Mesothelial cell of epicardium (in vitro differentiated cells): ENCODE measurements around the gene SRRM3. TPM values are rescaled to one million over a fixed set of nuclear protein-coding genes. Genes with fewer than 3 reads are reported as not detected.

Experiments used
- DNase-seq, 2 experiments: peaks; one replicate each; pipeline ENCODE4 v3.0.0; 2021; ENCODE audit warnings: low spot score in 2 of 2; ENCODE audit not compliant: unreplicated experiment in 2 of 2
- H3K27ac Mint-ChIP-seq: 2 replicates; pipeline ENCODE4 v1.8.0; 2021; ENCODE audit warnings: mixed read lengths
- H3K27me3 Mint-ChIP-seq: 2 replicates; pipeline ENCODE4 v1.8.0; 2021; ENCODE audit warnings: low read depth, mixed read lengths
- H3K36me3 Mint-ChIP-seq: 2 replicates; pipeline ENCODE4 v1.8.0; 2021; ENCODE audit warnings: mixed read lengths
- H3K4me1 Mint-ChIP-seq: 2 replicates; pipeline ENCODE4 v1.8.0; 2021; ENCODE audit warnings: mixed read lengths
- H3K4me3 Mint-ChIP-seq: 2 replicates; pipeline ENCODE4 v1.8.0; 2021; ENCODE audit warnings: mild to moderate bottlenecking, moderate library complexity, mixed read lengths
- H3K9me3 Mint-ChIP-seq: 2 replicates; pipeline ENCODE4 v1.8.0; 2021; ENCODE audit warnings: mixed read lengths
- total RNA-seq: library from RNA; stranded (reverse); gene quantifications from 3 replicates; pipeline ENCODE4 v1.2.1, GENCODE V29; 2021
- TF ChIP-seq, protein P1 (sequence below): fragments of 200-600 bp; sonication (generic); IDR thresholded peaks from one replicate; pipeline ENCODE4 v1.5.0; 2021; ENCODE audit warnings: antibody characterized with exemption; ENCODE audit not compliant: unreplicated experiment

SRRM3 gene
- total RNA-seq, 1 donor from 2014 or later, result 6.9 TPM

DNA sequence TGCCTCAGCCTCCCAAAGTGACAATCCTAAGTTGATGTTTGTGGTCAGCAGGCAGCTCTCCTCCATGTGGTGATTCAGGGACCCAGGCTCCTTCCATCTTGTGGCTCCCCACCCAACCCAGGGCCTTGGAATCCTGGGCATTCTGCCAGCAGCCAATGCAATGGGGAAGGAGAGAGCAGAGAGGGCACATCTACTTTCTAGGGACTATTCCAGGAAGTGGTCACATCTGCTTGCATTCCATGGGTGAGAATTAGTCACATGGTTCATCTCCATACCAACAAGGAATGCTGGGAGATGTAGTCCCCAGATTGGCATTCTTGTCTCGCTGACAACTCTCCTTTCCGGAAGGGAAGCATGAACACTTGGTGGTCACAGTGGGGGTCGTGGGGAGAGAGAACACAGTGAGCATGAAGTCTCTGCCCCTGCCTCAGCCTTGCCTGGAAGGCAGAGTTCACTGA is 9.9 kb upstream of the SRRM3 start:
- H3K36me3 Mint-ChIP-seq, result no peaks in the 10 kb centered on the region
- peaks cover 2% of the 10 kb centered on the region for H3K9me3 Mint-ChIP-seq
- H3K27ac Mint-ChIP-seq, result no peak overlapping the region
- TF ChIP-seq, protein P1, sequence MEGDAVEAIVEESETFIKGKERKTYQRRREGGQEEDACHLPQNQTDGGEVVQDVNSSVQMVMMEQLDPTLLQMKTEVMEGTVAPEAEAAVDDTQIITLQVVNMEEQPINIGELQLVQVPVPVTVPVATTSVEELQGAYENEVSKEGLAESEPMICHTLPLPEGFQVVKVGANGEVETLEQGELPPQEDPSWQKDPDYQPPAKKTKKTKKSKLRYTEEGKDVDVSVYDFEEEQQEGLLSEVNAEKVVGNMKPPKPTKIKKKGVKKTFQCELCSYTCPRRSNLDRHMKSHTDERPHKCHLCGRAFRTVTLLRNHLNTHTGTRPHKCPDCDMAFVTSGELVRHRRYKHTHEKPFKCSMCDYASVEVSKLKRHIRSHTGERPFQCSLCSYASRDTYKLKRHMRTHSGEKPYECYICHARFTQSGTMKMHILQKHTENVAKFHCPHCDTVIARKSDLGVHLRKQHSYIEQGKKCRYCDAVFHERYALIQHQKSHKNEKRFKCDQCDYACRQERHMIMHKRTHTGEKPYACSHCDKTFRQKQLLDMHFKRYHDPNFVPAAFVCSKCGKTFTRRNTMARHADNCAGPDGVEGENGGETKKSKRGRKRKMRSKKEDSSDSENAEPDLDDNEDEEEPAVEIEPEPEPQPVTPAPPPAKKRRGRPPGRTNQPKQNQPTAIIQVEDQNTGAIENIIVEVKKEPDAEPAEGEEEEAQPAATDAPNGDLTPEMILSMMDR, result no peak
- no peak for DNase-seq
- H3K4me3 Mint-ChIP-seq, result no peak overlapping the region
- H3K4me1 Mint-ChIP-seq, result no peaks in the 10 kb centered on the region
- H3K27me3 Mint-ChIP-seq, result no peaks in the 10 kb centered on the region

- H3K27me3 Mint-ChIP-seq, result no peaks in the 10 kb centered on the region
- no peak overlapping the region for H3K27ac Mint-ChIP-seq
- H3K36me3 Mint-ChIP-seq, result no peaks in the 10 kb centered on the region
- peaks cover 2% of the 10 kb centered on the region for H3K9me3 Mint-ChIP-seq
- no peaks in the 10 kb centered on the region for H3K4me1 Mint-ChIP-seq
- no peak for DNase-seq
- no peak overlapping the region for H3K4me3 Mint-ChIP-seq
- TF ChIP-seq, protein P1, result no peak
Measured at GRCh38 chr7:76193466-76193865, 8.2 kb upstream of the SRRM3 start.

DNA sequence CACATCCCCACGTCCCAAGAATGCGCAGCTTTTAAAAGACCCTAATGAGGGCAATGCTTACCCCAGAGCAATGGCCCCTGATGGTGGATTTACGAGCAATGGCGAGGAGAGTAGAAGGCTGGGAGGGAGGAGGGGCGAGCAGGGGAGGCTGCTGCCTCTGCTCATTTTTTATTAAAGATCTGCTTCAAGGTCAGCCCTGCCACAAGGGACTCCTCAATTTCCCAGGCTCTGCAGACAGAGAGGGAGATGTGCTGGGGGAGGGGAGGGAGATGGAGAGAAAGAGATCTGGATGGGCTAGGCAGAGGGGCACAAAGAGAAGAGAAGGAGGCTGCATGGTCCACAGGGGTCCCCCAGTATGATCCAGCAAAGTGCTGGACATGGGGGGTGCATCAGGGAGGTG is 7.8 kb upstream of the SRRM3 start:
- H3K27me3 Mint-ChIP-seq, result no peaks in the 10 kb centered on the region
- H3K4me3 Mint-ChIP-seq, result no peak overlapping the region
- TF ChIP-seq, protein P1, result no peak
- H3K4me1 Mint-ChIP-seq, result no peaks in the 10 kb centered on the region
- no peaks in the 10 kb centered on the region for H3K36me3 Mint-ChIP-seq
- no peak overlapping the region for H3K27ac Mint-ChIP-seq
- DNase-seq, result no peak
- H3K9me3 Mint-ChIP-seq, result peaks cover 2% of the 10 kb centered on the region

- DNase-seq, result no peak
- H3K27ac Mint-ChIP-seq, result no peak overlapping the region
- H3K36me3 Mint-ChIP-seq, result no peaks in the 10 kb centered on the region
- TF ChIP-seq, protein P1, result no peak
- no peaks in the 10 kb centered on the region for H3K27me3 Mint-ChIP-seq
- no peaks in the 10 kb centered on the region for H3K4me1 Mint-ChIP-seq
- H3K9me3 Mint-ChIP-seq, result peaks cover 1% of the 10 kb centered on the region
- H3K4me3 Mint-ChIP-seq, result no peak overlapping the region
Measured at GRCh38 chr7:76196786-76197185, 4.9 kb upstream of the SRRM3 start.

DNA sequence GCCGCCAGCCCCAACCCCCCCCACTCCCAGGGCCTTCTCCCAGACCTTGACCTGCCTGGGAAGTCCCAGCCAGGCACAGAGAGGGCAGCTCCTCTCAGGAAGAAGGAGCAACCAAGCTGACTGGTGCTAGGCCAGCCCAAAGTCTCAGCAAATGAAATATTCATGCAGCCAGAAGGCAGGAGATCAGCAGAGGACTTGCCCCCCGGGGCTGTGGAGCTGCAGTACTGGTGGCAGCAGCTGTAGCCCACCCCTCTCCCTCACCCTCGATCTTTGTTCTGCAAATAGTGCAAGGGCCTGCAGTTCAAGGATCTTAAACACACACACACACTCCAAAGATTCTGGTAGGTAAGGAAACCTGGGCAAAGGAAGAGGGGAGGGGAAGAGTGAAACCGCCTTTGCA is 3.5 kb upstream of the SRRM3 start:
- DNase-seq, result no peak
- TF ChIP-seq, protein P1, result no peak
- Mint-ChIP-seq H3K4me3 (no peak overlapping the region), H3K4me1 (peaks cover 2% of the 10 kb centered on the region), H3K27me3 (peaks cover 1% of the 10 kb centered on the region), H3K9me3 (no peaks in the 10 kb centered on the region), H3K27ac (no peak overlapping the region), H3K36me3 (no peaks in the 10 kb centered on the region)

- H3K4me3 Mint-ChIP-seq, result no peak overlapping the region
- no peaks in the 10 kb centered on the region for H3K9me3 Mint-ChIP-seq
- H3K4me1 Mint-ChIP-seq, result peaks cover 2% of the 10 kb centered on the region
- peaks cover 28% of the 10 kb centered on the region for H3K27me3 Mint-ChIP-seq
- no peak overlapping the region for H3K27ac Mint-ChIP-seq
- TF ChIP-seq, protein P1, result no peak
- H3K36me3 Mint-ChIP-seq, result no peaks in the 10 kb centered on the region
- DNase-seq, result no peak
Measured at GRCh38 chr7:76202666-76203030, 952 bp downstream of the SRRM3 start.
